Fibroblast of lung (primary cell): ENCODE data around the gene COL8A2.

Source experiments
- CTCF ChIP-seq, 2 donors: IDR thresholded peaks in 1 of 2; conservative IDR thresholded peaks in 1 of 2; 1 replicate in 1 of 2; 2 replicates in 1 of 2; pipeline ENCODE4 v1.5.1; 2011 to 2012; ENCODE audit warnings: low read length in 2 of 2, control low read depth in 1 of 2, inconsistent platforms in 1 of 2, low read depth in 1 of 2, mild to moderate bottlenecking in 1 of 2
- EZH2 ChIP-seq: IDR thresholded peaks from 2 replicates; pipeline ENCODE4 v1.5.1; 2012; ENCODE audit warnings: low read length, control low read depth, mild to moderate bottlenecking; ENCODE audit errors: missing control alignments

GRCh38 chr1:36142121-36142520 lies 17.1 kb upstream of the COL8A2 start:
- TF ChIP-seq CTCF (conservative IDR thresholded peaks at IDR 0.05 in 1 of 2, IDR thresholded peaks at IDR 0.05 in 1 of 2; ENCODE audit: low read depth in 1 of 2, low read length in 2 of 2): no peak
- TF ChIP-seq EZH2: no peak
